ENCODE data around the gene CDK3. TPM values are rescaled to one million over a fixed set of nuclear protein-coding genes. Genes with fewer than 3 reads are reported as not detected.

The CDK3 gene
- total and polyA plus RNA-seq, 2 of the 4 experiments (the other 2 are of a cell fraction): 0.72 to 8.8 TPM

- TF ChIP-seq SMC3 (IDR thresholded peaks at IDR 0.05; ENCODE audit: low read depth, low read length): no peak
These were observed 17.1 kb downstream of the CDK3 start (continued) for GRCh38 chr17:76017481-76018339.

DNA sequence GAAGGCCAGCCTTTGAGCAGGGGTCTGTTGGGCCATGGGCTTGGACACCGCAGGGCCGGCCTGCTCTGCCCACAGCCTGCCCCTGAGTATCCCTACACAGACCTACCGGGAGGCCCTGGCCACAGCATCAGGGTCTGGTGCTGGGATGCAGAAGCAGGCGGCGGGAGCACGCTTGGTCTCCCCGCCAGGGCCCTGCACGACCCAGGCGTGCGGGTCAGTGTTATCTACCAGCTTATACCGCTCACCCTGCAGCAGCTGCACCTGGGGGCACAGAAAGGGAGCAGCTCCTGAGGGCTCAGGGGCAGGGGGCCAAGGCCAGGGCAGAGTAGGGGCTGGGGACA lies 17.7 kb downstream of the CDK3 start:
- no peaks in the 10 kb centered on the region for H3K79me1 ChIP-seq (ENCODE audit: low read depth in 1 of 2, low read length in 2 of 2)
- H4K8ac ChIP-seq (ENCODE audit: low read depth in 2 of 2, low read length in 2 of 2): no peak overlapping the region
- dilution Hi-C loops (cut with HindIII; ENCODE audit: low sequenced_read_pairs, unreplicated experiment) (no loop called here), in situ Hi-C loops (cut with MboI; ENCODE audit: low sequenced_read_pairs) (loop anchor here (10.0 kb wide), 1 partner anchor 276 kb away; no protein-coding TSS in a partner anchor), intact Hi-C loops (cut with micrococcal nuclease) (no loop called here)
- no peak overlapping the region for H3K56ac ChIP-seq (ENCODE audit: extremely low read depth, insufficient read depth, low read length)
- H3K4me3 ChIP-seq (ENCODE audit: insufficient read depth, low read depth, low read length): no peak overlapping the region
- H4K5ac ChIP-seq (ENCODE audit: low read depth, low read length): no peak overlapping the region
- BruUV-seq (replicated peaks): no TSS peak
- no peak overlapping the region for H3K18ac ChIP-seq (ENCODE audit: low read depth, low read length)
- no peaks in the 10 kb centered on the region for H3K36me3 ChIP-seq (ENCODE audit: control insufficient read depth, insufficient read depth, low read length)
- H3K4me2 ChIP-seq (ENCODE audit: low read depth, low read length): no peak overlapping the region
- no peak overlapping the region for H2BK20ac ChIP-seq (ENCODE audit: low read depth, low read length)
- H3K4me1 ChIP-seq (ENCODE audit: control insufficient read depth, insufficient read depth, low read length): peaks cover 7% of the 10 kb centered on the region
- no peak overlapping the region for H2BK120ac ChIP-seq (ENCODE audit: low read depth, low read length)
- no peaks in the 10 kb centered on the region for H3K9me1 ChIP-seq (ENCODE audit: insufficient read depth, low read length)
- ATAC-seq (ENCODE audit: low read depth) (no peak), DNase-seq (no peak)
- no peak overlapping the region for H3K4ac ChIP-seq (ENCODE audit: low read depth, low read length)
- no peaks in the 10 kb centered on the region for H4K20me1 ChIP-seq (ENCODE audit: insufficient read depth, low read length)
- TF ChIP-seq RFX5 (IDR thresholded peaks at IDR 0.05; ENCODE audit: low read depth, low read length) (no peak), MAFK (IDR thresholded peaks at IDR 0.05; ENCODE audit: low read depth, low read length) (no peak), BHLHE40 (IDR thresholded peaks at IDR 0.05; ENCODE audit: low read depth, low read length) (no peak), RAD21 (IDR thresholded peaks at IDR 0.05; ENCODE audit: low read length) (no peak), MAZ (IDR thresholded peaks at IDR 0.05; ENCODE audit: borderline replicate concordance, low read depth, low read length) (no peak), CEBPB (IDR thresholded peaks at IDR 0.05; ENCODE audit: low read depth, low read length) (no peak), RCOR1 (IDR thresholded peaks at IDR 0.05; ENCODE audit: insufficient replicate concordance, low read length) (no peak), NFE2L2 (IDR thresholded peaks at IDR 0.05; ENCODE audit: low read depth, low read length) (no peak), FOS (IDR thresholded peaks at IDR 0.05; ENCODE audit: low read depth, low read length) (no peak), MXI1 (IDR thresholded peaks at IDR 0.05; ENCODE audit: borderline replicate concordance, low read depth, low read length) (no peak), POLR2A (IDR thresholded peaks at IDR 0.05; ENCODE audit: low read depth, low read length) (no peak), CHD1 (IDR thresholded peaks at IDR 0.05; ENCODE audit: low read depth, low read length) (no peak)
- TF ChIP-seq, protein P1, sequence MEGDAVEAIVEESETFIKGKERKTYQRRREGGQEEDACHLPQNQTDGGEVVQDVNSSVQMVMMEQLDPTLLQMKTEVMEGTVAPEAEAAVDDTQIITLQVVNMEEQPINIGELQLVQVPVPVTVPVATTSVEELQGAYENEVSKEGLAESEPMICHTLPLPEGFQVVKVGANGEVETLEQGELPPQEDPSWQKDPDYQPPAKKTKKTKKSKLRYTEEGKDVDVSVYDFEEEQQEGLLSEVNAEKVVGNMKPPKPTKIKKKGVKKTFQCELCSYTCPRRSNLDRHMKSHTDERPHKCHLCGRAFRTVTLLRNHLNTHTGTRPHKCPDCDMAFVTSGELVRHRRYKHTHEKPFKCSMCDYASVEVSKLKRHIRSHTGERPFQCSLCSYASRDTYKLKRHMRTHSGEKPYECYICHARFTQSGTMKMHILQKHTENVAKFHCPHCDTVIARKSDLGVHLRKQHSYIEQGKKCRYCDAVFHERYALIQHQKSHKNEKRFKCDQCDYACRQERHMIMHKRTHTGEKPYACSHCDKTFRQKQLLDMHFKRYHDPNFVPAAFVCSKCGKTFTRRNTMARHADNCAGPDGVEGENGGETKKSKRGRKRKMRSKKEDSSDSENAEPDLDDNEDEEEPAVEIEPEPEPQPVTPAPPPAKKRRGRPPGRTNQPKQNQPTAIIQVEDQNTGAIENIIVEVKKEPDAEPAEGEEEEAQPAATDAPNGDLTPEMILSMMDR (conservative IDR thresholded peaks at IDR 0.05; ENCODE audit: low read depth, low read length): no peak
- TF ChIP-seq, protein P2, sequence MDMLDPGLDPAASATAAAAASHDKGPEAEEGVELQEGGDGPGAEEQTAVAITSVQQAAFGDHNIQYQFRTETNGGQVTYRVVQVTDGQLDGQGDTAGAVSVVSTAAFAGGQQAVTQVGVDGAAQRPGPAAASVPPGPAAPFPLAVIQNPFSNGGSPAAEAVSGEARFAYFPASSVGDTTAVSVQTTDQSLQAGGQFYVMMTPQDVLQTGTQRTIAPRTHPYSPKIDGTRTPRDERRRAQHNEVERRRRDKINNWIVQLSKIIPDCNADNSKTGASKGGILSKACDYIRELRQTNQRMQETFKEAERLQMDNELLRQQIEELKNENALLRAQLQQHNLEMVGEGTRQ (IDR thresholded peaks at IDR 0.05; ENCODE audit: low read depth, low read length): no peak
- H2BK5ac ChIP-seq (ENCODE audit: low read depth, low read length, poor library complexity, severe bottlenecking): no peak overlapping the region
- WGBS, 2 experiments (ENCODE audit: extremely low coverage in 2 of 2, insufficient read length in 1 of 2): 70% methylated on average over 7 of the region's 11 CpGs; no CpG with 5 or more reads in 1 of the 2 experiments
- no peak overlapping the region for H3K14ac ChIP-seq (replicated peaks; ENCODE audit: low read depth, low read length)
- ChIA-PET CTCF (no interaction called here), POLR2A (ENCODE audit: unreplicated experiment) (interaction anchor here (0.6 kb wide), 1 partner anchor 268 kb away, joined by 12 read pairs; no protein-coding TSS in a partner anchor)
- peaks cover 32% of the 10 kb centered on the region for H3K27me3 ChIP-seq (ENCODE audit: control insufficient read depth, insufficient read depth, low read length)
- no peak overlapping the region for H3K23ac ChIP-seq (ENCODE audit: low read depth, low read length)
- H2AFZ ChIP-seq (replicated peaks; ENCODE audit: low read length, poor library complexity): no peak overlapping the region
- H3K9ac ChIP-seq (ENCODE audit: low read depth, low read length): no peak overlapping the region
- no peak overlapping the region for H2BK15ac ChIP-seq (ENCODE audit: low read depth, low read length)
- no peak overlapping the region for H3K27ac ChIP-seq (ENCODE audit: insufficient read depth, low read length)
- H2AK5ac ChIP-seq (ENCODE audit: low read depth, low read length): no peak overlapping the region
- peak overlapping the region; percentile 5 for H2AK9ac ChIP-seq (replicated peaks; ENCODE audit: low read depth, low read length, poor library complexity)
- H3K9me3 ChIP-seq (ENCODE audit: control insufficient read depth, insufficient read depth, low read length): no peaks in the 10 kb centered on the region
- no peak overlapping the region for H4K91ac ChIP-seq (ENCODE audit: insufficient read depth, low read depth, low read length)

All from IMR-90 (cell line).